ENCODE data around the gene MOGAT1. TPM values are rescaled to one million over a fixed set of nuclear protein-coding genes. Genes with fewer than 3 reads are reported as not detected.

MOGAT1 gene
- total and polyA plus RNA-seq, 9 of the 15 experiments (the other 6 are each of a cell fraction or from before 2014, with no cell fraction given) = not detected

DNA sequence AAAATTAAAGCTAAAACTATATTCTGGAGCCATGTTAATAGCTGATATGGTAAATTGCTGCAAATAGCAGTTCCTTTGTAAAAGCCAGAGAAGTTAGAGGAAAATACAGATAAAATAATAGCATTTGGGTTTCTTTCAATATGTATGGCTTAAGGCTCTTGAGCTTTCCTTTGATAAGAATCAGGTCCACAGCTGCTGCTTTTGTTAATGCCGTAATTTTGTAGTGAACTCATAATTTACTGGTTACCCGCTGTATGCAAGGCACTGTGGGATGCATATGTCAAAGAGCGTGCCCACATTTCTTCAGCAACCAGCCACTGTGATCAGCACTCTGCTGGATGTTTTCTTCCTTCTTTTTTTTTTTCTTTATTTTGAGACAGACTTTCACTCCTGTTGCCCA, 79.1 kb downstream of the MOGAT1 start:
- FAIRE-seq = no peak
- ChIA-PET CTCF (ENCODE audit: low intra/inter-chr PET ratio) (no interaction called here), POLR2A (interaction anchor here (1.2 kb wide), 1 partner anchor 8 kb away, joined by 4 read pairs; no protein-coding TSS in a partner anchor)
- no TSS peak for BruUV-seq (replicated peaks)
- no peaks in the 10 kb centered on the region for H4K20me1 ChIP-seq (replicated peaks; ENCODE audit: control insufficient read depth, insufficient read depth, low read length)
- H3K4me3 ChIP-seq = no peak overlapping the region
- intact Hi-C loops (cut with micrococcal nuclease) (no loop called here), in situ Hi-C loops (cut with MboI) (no loop called here)
- H3K36me3 ChIP-seq (ENCODE audit: control insufficient read depth, insufficient read depth, low read length) = no peaks in the 10 kb centered on the region
- no peak overlapping the region for H3K4me2 ChIP-seq (ENCODE audit: insufficient read depth, low read length)
- no peak overlapping the region for H3K27ac ChIP-seq (ENCODE audit: extremely low read depth, low read depth, low read length)
- TF ChIP-seq, protein P1, sequence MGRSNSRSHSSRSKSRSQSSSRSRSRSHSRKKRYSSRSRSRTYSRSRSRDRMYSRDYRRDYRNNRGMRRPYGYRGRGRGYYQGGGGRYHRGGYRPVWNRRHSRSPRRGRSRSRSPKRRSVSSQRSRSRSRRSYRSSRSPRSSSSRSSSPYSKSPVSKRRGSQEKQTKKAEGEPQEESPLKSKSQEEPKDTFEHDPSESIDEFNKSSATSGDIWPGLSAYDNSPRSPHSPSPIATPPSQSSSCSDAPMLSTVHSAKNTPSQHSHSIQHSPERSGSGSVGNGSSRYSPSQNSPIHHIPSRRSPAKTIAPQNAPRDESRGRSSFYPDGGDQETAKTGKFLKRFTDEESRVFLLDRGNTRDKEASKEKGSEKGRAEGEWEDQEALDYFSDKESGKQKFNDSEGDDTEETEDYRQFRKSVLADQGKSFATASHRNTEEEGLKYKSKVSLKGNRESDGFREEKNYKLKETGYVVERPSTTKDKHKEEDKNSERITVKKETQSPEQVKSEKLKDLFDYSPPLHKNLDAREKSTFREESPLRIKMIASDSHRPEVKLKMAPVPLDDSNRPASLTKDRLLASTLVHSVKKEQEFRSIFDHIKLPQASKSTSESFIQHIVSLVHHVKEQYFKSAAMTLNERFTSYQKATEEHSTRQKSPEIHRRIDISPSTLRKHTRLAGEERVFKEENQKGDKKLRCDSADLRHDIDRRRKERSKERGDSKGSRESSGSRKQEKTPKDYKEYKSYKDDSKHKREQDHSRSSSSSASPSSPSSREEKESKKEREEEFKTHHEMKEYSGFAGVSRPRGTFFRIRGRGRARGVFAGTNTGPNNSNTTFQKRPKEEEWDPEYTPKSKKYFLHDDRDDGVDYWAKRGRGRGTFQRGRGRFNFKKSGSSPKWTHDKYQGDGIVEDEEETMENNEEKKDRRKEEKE (IDR thresholded peaks at IDR 0.05; ENCODE audit: borderline replicate concordance in 1 of 2, control insufficient read depth in 1 of 2, low read depth in 2 of 2, low read length in 1 of 2) = no peak
- TF ChIP-seq TGIF2 (CRISPR knock-in tag; IDR thresholded peaks at IDR 0.05) = no peak
- TF ChIP-seq NFXL1 (CRISPR knock-in tag; IDR thresholded peaks at IDR 0.05) = no peak
- no peak for TF ChIP-seq ZNF778 (CRISPR knock-in tag; IDR thresholded peaks at IDR 0.05)
- TF ChIP-seq, protein P2, sequence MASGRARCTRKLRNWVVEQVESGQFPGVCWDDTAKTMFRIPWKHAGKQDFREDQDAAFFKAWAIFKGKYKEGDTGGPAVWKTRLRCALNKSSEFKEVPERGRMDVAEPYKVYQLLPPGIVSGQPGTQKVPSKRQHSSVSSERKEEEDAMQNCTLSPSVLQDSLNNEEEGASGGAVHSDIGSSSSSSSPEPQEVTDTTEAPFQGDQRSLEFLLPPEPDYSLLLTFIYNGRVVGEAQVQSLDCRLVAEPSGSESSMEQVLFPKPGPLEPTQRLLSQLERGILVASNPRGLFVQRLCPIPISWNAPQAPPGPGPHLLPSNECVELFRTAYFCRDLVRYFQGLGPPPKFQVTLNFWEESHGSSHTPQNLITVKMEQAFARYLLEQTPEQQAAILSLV (tag; IDR thresholded peaks at IDR 0.05) = no peak
- TF ChIP-seq, protein P3, sequence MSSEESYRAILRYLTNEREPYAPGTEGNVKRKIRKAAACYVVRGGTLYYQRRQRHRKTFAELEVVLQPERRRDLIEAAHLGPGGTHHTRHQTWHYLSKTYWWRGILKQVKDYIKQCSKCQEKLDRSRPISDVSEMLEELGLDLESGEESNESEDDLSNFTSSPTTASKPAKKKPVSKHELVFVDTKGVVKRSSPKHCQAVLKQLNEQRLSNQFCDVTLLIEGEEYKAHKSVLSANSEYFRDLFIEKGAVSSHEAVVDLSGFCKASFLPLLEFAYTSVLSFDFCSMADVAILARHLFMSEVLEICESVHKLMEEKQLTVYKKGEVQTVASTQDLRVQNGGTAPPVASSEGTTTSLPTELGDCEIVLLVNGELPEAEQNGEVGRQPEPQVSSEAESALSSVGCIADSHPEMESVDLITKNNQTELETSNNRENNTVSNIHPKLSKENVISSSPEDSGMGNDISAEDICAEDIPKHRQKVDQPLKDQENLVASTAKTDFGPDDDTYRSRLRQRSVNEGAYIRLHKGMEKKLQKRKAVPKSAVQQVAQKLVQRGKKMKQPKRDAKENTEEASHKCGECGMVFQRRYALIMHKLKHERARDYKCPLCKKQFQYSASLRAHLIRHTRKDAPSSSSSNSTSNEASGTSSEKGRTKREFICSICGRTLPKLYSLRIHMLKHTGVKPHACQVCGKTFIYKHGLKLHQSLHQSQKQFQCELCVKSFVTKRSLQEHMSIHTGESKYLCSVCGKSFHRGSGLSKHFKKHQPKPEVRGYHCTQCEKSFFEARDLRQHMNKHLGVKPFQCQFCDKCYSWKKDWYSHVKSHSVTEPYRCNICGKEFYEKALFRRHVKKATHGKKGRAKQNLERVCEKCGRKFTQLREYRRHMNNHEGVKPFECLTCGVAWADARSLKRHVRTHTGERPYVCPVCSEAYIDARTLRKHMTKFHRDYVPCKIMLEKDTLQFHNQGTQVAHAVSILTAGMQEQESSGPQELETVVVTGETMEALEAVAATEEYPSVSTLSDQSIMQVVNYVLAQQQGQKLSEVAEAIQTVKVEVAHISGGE (CRISPR knock-in tag; IDR thresholded peaks at IDR 0.05) = no peak
- TF ChIP-seq, protein P4, sequence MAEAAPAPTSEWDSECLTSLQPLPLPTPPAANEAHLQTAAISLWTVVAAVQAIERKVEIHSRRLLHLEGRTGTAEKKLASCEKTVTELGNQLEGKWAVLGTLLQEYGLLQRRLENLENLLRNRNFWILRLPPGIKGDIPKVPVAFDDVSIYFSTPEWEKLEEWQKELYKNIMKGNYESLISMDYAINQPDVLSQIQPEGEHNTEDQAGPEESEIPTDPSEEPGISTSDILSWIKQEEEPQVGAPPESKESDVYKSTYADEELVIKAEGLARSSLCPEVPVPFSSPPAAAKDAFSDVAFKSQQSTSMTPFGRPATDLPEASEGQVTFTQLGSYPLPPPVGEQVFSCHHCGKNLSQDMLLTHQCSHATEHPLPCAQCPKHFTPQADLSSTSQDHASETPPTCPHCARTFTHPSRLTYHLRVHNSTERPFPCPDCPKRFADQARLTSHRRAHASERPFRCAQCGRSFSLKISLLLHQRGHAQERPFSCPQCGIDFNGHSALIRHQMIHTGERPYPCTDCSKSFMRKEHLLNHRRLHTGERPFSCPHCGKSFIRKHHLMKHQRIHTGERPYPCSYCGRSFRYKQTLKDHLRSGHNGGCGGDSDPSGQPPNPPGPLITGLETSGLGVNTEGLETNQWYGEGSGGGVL (CRISPR knock-in tag; IDR thresholded peaks at IDR 0.05) = no peak
- no peak for TF ChIP-seq PCBP2 (IDR thresholded peaks at IDR 0.05; ENCODE audit: low read depth, low read length, poor library complexity, severe bottlenecking)
- H3K4me1 ChIP-seq (replicated peaks in 1 of 2; ENCODE audit: control insufficient read depth in 2 of 2, insufficient read depth in 2 of 2, low read length in 2 of 2) = no peaks in the 10 kb centered on the region; a peak in 1 of 5 replicates
- no peak for DNase-seq (ENCODE audit: extremely low read depth in 1 of 4, low spot score in 3 of 4)
- H3K9me3 ChIP-seq (replicated peaks; ENCODE audit: control insufficient read depth, insufficient read depth, low read depth, low read length) = no peaks in the 10 kb centered on the region
- H3K79me2 ChIP-seq (ENCODE audit: control insufficient read depth, insufficient read depth, low read length) = no peaks in the 10 kb centered on the region
- H3K9ac ChIP-seq (ENCODE audit: insufficient read depth in 1 of 2, low read depth in 2 of 2, low read length in 2 of 2) = no peak overlapping the region
- WGBS (ENCODE audit: insufficient coverage, low coverage, missing lambda C conversion rate) = 71% methylated on average over 3 of the region's 3 CpGs
- H2AFZ ChIP-seq (ENCODE audit: low read depth, low read length) = no peak overlapping the region
- no peaks in the 10 kb centered on the region for H3K27me3 ChIP-seq (ENCODE audit: control insufficient read depth in 2 of 2, insufficient read depth in 2 of 2, low read length in 2 of 2)
- H3K9me1 ChIP-seq (ENCODE audit: control insufficient read depth, insufficient read depth, low read length) = no peaks in the 10 kb centered on the region
- no peak for ATAC-seq
